GM19324 (cell line): Measurements from ENCODE around the gene YPEL3.

ENCODE experiments used
- ATAC-seq: cut with Tn5 transposase; IDR thresholded peaks from one replicate; pipeline ENCODE4 v1.9.1; 2021; ENCODE audit warnings: mild to moderate bottlenecking, moderate library complexity; ENCODE audit not compliant: unreplicated experiment, low FRiP score

YPEL3 gene

DNA sequence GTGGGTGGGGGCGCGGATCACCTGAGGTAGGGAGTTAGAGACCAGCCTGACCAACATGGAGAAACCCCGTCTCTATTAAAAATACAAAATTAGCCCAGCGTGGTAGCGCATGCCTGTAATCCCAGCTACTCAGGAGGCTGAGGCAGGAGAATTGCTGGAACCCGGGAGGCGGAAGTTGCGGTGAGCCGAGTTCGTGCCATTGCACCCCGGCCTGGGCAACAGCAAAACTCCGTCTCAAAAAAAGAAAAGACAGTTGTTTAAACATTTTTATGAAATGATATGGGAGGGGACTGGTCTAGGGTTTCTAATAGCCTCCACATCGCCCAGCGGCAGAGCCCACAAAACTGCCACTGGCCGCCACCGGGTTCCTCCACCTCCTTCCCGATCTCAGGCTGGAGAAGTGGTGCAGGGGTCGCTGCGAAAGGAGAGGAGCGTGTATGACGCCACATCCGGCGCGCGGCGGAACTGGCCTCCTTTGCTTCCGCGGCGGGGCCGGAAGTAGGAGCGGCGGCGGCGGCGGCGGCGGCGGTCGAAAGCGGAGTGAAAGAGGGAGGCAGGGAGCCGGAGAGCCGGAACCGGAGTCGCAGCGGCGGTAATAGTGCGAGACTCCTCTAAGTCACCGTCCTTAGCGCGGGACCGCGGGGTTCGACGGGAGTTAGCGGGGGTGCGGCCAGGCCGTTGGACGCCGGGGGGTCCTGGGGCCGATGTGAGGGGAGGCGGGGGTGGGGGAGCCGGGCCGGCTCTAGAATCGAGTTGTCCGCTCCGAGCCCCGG lies 20.3 kb downstream of the YPEL3 start, which contains the start of gene PPP4C:
Gene PPP4C, plus strand, starts transcription at position 492 of the 773 bp plus-strand sequence. CDS start 384 bp downstream, outside the sequence.
- peak; percentile 87 for ATAC-seq

DNA sequence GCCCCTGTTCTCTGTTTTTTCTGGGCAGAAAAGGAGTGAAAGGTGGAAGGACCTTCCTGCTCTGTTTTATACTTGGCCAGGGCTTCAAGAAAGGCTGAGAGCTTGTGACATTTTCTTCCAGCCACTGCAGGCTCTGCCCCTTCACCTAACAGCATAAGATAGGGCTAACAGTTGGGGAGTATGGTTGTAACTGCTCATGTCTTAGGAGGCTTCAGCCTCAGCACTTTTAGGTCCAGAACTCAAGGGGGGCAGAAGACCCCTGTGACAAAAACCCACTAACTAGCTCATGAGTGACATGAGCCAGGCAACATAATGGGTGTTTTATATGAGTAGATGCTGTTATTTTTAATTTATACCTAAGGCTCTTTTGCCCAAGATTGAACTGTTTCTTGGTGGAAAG lies 25.5 kb downstream of the YPEL3 start:
- ATAC-seq: no peak

DNA sequence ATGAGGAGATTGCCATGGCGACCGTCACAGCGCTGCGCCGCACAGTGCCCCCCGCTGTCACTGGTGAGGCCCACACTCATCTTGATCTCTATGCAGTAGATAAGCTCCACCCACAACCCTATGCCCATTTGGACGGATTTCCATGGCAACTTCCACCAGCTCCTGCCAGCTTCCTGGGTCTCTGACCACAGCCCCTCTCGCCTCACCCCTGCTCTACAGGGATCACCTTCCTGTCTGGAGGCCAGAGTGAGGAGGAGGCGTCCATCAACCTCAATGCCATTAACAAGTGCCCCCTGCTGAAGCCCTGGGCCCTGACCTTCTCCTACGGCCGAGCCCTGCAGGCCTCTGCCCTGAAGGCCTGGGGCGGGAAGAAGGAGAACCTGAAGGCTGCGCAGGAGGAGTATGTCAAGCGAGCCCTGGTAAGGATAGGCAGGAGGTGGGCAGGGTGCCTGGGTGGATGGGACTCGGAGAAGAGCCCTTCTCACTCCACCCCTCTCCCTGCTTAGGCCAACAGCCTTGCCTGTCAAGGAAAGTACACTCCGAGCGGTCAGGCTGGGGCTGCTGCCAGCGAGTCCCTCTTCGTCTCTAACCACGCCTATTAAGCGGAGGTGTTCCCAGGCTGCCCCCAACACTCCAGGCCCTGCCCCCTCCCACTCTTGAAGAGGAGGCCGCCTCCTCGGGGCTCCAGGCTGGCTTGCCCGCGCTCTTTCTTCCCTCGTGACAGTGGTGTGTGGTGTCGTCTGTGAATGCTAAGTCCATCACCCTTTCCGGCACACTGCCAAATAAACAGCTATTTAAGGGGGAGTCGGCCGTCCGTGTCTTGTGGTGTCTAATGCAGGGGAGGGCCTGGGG lies 26.2 kb downstream of the YPEL3 start:
- ATAC-seq: no peak

DNA sequence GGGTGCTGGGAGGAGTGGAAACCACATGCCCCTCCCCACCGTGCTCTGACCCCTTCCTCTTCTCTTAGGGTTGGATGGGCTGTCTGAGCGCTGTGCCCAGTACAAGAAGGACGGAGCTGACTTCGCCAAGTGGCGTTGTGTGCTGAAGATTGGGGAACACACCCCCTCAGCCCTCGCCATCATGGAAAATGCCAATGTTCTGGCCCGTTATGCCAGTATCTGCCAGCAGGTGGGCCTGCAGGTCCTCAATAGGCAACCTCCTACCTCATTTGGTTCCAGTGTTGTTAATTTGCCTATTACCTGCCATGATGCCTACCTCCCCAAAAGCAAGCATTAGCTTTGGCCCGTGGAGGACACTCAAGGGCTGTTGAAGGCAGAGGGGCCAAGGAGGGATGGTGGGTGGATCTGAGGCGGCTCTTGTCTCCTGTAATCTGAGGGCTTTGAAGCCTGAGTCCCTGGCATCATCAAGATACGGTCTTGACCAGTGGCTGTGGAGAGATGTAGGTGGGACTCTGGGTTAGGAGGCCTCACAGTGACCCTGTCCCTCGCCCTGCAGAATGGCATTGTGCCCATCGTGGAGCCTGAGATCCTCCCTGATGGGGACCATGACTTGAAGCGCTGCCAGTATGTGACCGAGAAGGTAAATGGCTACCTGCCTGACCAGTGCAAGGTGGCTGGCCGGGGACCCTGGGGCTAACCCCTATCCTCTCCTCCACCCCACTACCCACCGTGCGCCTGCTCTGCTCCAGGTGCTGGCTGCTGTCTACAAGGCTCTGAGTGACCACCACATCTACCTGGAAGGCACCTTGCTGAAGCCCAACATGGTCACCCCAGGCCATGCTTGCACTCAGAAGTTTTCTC lies 27.0 kb downstream of the YPEL3 start:
- ATAC-seq: no peak

DNA sequence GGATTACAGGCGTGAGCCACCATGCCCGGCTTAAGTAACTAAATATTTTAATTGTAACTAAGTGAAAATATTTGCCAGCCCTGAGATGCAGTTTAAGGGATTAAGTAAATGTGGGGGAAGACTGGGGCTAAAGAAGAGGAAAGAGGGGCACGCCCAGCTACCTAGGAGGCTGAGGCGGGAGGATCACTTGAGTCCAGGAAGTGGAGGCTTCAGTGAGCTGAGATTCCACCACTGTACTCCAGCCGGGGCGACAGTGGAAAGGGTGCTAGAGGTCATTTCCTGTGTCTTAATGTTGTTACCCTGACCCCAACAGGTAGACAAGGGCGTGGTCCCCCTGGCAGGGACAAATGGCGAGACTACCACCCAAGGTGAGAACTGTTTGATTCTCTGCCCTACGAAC lies 27.7 kb downstream of the YPEL3 start:
- ATAC-seq: no peak

DNA sequence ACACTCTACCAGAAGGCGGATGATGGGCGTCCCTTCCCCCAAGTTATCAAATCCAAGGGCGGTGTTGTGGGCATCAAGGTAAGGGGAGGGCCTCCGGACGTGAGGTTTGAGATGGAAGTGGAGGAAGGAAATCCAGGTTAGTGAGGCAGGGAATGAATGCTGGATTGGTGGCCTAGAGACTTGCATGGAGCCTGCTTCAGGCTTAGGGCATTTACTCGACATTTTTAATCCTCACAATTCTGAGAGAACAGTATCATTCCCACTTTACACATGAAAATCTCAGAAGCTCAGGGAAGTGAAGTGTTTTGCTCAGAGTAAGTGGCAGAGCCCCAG lies 28.5 kb downstream of the YPEL3 start:
- no peak for ATAC-seq

DNA sequence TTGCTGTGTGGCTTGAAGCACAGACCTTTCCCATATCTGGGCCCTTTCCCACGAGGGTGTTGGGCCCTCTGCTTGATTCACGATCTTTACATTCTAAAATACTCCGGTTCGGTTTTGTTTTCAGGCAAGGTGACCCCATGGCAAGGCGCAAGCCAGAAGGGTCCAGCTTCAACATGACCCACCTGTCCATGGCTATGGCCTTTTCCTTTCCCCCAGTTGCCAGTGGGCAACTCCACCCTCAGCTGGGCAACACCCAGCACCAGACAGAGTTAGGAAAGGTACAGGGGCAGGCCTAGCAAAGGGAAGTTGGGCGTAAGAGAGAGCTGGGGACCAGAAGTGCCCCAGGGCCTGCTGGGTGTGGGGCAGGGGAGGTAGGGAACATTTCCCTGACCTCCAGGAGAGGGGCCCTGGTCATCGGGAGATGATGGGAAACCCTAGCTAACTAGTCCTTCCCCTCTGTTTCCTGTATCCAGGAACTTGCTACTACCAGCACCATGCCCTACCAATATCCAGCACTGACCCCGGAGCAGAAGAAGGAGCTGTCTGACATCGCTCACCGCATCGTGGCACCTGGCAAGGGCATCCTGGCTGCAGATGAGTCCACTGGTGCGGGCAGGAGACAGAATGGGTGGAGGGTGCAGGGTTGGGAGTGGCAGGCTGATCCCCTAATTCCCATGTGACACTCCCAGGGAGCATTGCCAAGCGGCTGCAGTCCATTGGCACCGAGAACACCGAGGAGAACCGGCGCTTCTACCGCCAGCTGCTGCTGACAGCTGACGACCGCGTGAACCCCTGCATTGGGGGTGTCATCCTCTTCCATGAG lies 29.0 kb downstream of the YPEL3 start:
- no peak for ATAC-seq

DNA sequence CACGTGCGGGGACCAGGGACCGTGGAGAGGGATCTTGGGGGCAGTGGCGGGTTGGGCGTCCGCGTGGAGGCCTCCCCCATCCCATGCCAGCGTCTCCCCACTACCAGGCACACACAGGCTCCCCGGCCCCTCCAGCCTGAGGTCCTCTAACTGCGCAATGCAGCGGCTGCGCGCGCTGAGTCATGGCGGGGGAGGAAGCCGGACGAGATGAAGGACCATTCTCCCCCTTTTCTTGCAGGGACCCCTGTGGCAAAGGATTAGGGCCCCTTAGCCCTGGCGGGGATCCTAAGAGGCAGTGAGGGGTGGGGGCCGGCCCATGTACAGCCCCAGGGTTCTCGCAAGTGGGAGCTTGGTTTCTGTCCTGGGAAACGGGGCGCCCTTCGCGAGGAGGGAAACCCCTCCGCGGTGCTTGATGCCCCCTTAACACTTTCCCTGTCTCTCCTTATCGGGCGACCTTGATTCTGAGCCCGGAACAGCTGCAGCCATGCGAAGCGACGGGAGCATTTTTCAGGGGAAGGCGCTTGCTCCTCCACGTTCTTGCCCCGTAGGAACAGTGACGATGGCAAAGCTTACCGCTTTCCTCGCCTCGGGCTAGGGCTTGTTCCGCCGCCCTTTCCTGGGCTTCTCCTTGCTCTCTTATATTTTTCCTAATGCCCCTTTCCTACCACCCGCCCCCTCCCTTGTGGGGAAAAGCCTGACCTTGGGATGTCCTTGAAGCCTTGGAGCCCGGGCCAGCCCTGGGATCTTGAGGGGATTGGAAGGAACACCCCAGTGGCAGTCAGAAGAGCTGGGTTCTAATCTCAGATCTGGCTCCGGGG lies 29.9 kb downstream of the YPEL3 start:
- no peak for ATAC-seq

DNA sequence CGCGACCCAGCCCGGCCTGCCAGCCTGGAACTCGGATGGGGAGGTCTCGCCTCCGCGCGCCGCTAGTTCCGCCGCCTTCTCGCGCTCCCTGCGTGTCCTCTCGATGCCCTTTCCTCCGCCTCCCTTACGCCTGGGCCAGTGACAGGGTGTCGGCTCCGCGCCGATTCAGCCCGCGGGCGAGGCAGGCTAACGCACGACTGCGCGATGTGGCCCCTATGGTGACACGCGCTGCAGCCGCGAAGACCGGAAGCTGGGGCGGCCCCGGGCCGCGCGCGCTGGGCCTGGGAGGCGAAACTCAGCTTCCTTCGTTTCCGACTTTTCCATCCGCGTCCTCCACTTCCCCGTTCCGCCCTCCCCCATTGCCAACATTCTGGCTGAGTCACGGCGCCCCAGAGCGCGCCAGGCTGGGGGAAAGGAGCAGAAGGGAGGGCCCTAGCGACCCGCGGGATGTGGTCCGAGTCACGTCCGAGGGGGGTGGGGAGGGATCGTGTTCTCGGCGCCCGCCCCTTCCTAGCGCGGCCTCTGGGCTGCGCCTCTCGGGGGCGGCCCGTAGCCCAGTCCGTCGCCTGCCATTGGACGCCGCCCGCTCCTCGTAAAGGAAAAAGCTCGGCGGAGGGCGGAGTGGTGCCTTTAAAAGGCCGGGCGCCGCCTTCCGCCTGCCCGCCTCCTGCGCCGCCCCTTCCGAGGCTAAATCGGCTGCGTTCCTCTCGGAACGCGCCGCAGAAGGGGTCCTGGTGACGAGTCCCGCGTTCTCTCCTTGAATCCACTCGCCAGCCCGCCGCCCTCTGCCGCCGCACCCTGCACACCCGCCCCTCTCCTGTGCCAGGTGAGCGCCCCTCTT lies 30.7 kb downstream of the YPEL3 start, which contains the start of gene ALDOA:
Gene ALDOA, plus strand, starts transcription at position 659 of the 841 bp plus-strand sequence. CDS start 1,138 bp downstream, outside the sequence.
- ATAC-seq: peak; percentile 85

DNA sequence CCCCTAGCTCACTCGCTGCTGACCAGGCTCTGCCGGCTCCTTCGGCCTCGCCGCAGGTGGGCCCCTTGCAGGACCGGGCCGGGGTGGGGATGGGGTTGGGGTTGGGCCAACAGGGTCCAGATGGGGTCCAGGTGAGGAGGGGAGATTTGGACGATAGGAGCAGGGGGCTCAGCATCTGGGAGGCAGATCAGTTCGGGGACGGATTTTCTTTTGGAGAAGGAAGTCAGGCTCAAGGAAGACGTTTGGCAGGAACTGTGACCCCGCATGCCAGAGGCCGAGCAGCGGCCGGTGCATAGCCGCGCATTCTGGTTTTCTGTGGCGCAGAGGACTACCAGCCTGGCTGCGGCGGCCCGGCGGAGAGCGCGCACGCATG lies 31.3 kb downstream of the YPEL3 start:
- ATAC-seq: peak; percentile 1

DNA sequence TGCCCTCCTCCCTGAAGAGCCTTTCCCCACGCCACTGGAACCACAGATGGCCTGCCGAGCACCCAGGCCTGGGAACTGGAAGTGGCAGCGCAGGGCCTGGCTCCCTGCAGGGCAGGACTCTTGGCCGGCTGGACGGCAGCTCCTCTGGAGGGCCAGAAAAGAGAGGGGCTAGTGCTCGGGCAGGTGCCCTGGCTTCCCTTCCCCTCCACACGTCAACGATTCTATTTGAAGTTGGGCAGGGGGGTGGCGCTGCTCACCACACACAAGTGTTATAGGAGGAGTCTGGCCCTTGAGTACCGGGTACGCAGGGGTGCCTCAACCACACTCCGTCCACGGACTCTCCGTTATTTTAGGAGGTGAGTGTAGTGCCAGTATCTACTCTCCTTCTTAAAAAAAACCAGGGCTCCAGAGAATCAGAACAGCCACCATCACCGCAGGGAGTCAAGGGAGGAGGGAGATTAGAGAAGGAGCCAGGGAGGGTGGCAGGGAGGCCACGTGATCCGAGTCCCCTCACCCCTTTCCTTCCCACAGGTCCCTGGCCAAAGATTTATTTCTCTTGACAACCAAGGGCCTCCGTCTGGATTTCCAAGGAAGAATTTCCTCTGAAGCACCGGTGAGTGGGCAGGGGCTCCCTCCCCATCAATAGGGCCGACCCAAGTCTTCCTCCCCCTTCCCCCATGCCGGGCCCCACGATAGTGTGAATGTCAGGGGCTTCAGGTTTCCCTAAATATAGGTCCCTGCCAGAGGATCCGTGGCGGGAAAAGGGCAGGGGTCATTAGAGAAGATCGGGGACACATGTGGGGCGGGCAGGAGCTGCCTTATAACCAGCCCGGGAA lies 31.9 kb downstream of the YPEL3 start:
- ATAC-seq: no peak

DNA sequence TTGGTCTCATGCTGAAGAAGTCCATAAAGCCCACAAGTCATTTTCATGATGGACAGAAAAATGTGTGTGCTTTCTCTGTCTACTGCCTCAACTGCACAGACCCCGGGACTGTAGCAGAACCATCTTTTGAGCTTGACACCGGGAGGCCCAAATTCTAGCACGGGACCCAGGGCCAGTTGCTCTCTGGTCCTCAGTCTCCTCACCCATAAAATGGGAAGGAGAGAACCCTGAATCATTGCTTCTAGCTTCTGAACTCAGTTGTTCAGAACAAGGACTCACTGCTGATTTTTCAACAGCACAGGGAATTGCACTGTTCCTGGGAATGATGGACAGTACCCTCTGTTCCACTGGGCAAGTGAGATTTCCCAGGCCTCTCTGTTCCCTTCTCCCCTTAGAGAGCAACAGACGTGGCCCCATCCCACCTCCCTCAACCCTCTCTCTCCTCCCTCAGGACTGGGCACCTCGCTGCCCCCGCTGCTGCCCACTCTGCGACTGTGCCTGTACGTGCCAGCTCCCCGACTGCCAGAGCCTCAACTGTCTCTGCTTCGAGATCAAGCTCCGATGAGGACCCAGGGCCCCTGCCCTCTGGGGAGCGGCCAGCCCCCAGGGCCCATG lies 32.6 kb downstream of the YPEL3 start:
- no peak for ATAC-seq

DNA sequence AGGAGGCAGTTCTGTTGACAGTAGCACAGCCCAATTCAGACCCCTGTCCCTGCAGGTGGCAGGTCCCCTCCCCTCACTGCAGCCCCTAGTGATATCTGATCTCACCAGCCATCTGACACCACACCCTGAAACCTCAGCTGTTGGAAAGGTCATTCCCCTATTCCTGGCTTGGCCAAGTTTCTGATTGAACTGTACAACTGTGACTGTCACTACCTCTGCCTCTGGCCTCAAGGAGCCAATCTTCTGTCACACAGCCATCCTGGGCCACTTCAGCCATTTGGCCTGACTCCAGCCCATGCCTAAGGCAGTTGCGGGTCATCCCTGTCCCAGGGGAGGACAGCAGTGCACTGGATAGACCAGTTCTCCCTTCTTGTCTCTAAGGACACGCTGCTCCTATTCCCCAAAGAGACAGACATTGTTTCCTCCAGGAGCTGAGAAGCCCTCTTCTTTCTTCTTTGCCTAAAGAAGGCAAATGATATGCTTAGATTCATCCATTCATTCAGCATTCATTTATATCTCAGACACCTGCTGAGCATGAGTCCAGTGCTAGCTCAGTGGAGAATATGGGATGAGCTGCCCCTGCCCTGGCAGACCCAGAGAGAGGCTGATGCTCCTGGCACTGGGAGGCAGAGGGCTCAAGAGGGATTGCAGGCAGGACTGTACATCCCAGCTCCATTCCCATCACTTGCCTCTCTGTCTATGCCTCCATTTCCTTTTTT lies 35.0 kb downstream of the YPEL3 start:
- ATAC-seq: no peak

DNA sequence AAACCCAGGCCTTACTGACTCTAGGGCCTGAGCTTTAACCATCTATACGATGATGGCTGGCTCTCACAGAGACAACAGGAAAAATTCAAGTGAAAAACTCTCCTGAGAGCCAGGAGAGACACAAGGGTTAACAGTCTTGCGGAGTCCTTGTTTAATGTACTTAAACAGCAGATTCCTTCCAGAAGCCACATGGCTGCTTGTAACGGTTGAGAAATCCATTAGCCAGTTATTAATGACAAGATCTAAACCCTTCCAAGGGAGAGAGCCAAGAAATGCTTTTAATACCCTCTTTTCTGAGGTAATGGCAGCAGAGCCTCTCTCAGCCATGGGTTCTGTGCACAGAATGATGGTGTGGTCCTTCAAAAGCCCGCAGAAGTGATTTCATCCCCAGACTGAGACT lies 35.7 kb downstream of the YPEL3 start:
- no peak for ATAC-seq

DNA sequence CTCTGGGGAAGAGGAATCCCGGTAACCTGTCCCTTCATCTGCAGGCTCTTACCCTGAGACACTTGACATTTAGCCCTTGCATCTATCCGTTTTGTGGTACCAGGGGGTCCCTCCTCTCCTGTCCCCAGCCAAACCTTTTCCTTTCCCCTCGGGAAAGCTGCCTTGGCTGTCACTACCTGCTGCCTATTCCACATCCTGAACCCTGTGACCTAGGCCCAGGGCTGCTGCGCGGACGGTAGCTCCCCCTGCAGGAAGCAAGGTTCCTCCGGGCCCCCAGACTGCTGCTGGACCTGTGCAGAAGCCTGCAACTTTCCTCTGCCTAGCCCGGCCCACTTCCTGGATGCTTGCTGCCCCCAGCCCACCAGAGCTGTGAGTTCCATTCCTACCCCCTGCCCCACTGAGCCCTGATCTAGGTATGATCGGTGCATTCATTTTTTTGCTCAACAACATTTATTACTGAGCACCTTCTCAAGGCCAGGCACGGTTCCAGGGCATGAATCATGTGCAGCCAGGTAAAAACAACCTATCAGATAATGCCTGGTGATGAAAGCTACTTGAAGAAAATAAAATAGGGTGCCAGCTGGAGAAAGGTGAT lies 41.0 kb downstream of the YPEL3 start:
- no peak for ATAC-seq

DNA sequence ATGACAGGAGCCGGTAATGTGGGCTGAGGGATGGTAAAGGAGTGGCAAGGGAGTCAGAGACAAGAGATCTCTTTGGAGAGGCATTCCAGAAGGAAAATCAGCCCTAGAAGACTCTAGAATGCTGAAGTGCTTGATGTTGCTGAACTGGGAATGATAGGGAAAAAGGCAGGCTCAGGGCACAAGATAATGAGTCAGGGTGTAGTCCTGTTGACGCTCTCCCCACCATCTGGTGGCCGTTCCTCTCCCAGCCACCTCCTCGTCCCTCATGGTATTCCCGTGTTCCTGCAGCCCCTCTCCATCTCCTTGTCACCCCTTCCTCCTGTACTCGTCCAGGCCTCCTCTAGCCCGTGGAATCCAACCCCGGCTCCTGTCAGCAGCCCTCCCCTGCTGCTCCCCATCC lies 41.6 kb downstream of the YPEL3 start:
- ATAC-seq: no peak
